ENCODE measurements around the gene SLC22A31.
"Not testable (repeated sequence)": the region's sequence is repeated elsewhere in the genome, so short reads cannot be mapped to it uniquely, and the experiment has no call there.

DNA sequence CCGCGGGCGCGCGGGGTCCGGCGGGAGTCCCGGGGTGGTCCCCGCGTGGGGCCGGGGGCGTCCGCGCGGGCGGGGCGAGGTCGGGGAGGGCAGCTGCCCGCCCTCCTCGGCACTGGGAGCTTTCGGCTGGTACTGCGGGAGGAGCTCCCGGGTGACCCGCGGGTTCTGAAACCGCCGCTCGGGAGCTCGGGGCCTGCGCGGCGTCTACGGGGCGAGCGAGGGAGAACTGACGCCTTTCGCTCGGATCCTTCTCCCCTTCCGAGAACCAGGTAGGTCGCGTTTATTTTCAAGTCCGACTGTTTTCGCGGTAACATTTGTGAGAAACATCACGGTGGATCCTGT lies 47.4 kb upstream of the SLC22A31 start:
- TF ChIP-seq, protein P1, sequence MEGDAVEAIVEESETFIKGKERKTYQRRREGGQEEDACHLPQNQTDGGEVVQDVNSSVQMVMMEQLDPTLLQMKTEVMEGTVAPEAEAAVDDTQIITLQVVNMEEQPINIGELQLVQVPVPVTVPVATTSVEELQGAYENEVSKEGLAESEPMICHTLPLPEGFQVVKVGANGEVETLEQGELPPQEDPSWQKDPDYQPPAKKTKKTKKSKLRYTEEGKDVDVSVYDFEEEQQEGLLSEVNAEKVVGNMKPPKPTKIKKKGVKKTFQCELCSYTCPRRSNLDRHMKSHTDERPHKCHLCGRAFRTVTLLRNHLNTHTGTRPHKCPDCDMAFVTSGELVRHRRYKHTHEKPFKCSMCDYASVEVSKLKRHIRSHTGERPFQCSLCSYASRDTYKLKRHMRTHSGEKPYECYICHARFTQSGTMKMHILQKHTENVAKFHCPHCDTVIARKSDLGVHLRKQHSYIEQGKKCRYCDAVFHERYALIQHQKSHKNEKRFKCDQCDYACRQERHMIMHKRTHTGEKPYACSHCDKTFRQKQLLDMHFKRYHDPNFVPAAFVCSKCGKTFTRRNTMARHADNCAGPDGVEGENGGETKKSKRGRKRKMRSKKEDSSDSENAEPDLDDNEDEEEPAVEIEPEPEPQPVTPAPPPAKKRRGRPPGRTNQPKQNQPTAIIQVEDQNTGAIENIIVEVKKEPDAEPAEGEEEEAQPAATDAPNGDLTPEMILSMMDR (IDR thresholded peaks at IDR 0.05): not testable (repeated sequence)
- TF ChIP-seq POLR2A, POLR2AphosphoS5 (IDR thresholded peaks at IDR 0.05): not testable (repeated sequence)
